B cell (primary cell): ENCODE measurements around the gene SAPCD2. TPM values are rescaled to one million over a fixed set of nuclear protein-coding genes. Genes with fewer than 3 reads are reported as not detected.
"Not testable (repeated sequence)": the region's sequence is repeated elsewhere in the genome, so short reads cannot be mapped to it uniquely, and the experiment has no call there.

Experiments
- ATAC-seq: fragments of 200-7000 bp; cut with Tn5 transposase; one replicate; pipeline ENCODE4 v1.10.0; 2021; ENCODE audit warnings: low read depth, mild to moderate bottlenecking, moderate number of reproducible peaks, moderate library complexity
- CTCF ChIA-PET: fragments of 350-600 bp; sonication (Branson Sonifier 250); formaldehyde crosslinking; loops from one replicate; lab custom pipeline; 2021; ENCODE audit warnings: antibody characterized with exemption, inconsistent platforms; lab: Charles Lee
- POLR2A ChIA-PET: fragments of 350-600 bp; sonication (Branson Sonifier 250); formaldehyde crosslinking; loops from one replicate; lab custom pipeline; 2021; ENCODE audit warnings: antibody characterized with exemption; lab: Charles Lee
- DNase-seq: peaks from one replicate; pipeline ENCODE4 v3.0.0; 2013
- H2AFZ ChIP-seq: 2 replicates; pipeline ENCODE4 v1.6.1; 2012; ENCODE audit warnings: mild to moderate bottlenecking, low read depth, low read length; ENCODE audit not compliant: insufficient read depth, poor library complexity, severe bottlenecking
- H3K27ac ChIP-seq, 2 donors: 1 replicate in 1 of 2; 2 replicates in 1 of 2; pipeline ENCODE4 v1.5.1; 2012 to 2013; ENCODE audit warnings: low read length in 2 of 2, mild to moderate bottlenecking in 2 of 2, moderate library complexity in 1 of 2
- H3K27me3 ChIP-seq, 4 experiments: fragments of 200-600 bp in 1 of 4; sonication (generic) in 1 of 4; replicated peaks in 1 of 4; 1 replicate in 2 of 4; 2 replicates in 2 of 4; pipeline versions ENCODE4 v1.6.1 to v1.7.0; 2013 to 2016; ENCODE audit warnings: low read length in 3 of 4, mild to moderate bottlenecking in 2 of 4, mixed read lengths in 1 of 4, moderate library complexity in 1 of 4; ENCODE audit not compliant: insufficient read depth in 4 of 4, control insufficient read depth in 3 of 4; ENCODE audit errors: control extremely low read depth in 1 of 4
- H3K36me3 ChIP-seq, 2 experiments: replicated peaks in 1 of 2; 1 replicate in 1 of 2; 2 replicates in 1 of 2; pipeline versions ENCODE4 v1.6.1 to v1.7.1; 2013; ENCODE audit warnings: low read length in 1 of 2; ENCODE audit not compliant: insufficient read depth in 2 of 2, control insufficient read depth in 1 of 2; ENCODE audit errors: control extremely low read depth in 1 of 2, extremely low read depth in 1 of 2
- H3K4me1 ChIP-seq, 2 donors: fragments of 200-600 bp in 1 of 2; sonication (generic) in 1 of 2; 1 replicate in 1 of 2; 2 replicates in 1 of 2; pipeline versions ENCODE4 v1.5.1 to v1.6.1; 2013 to 2017; ENCODE audit warnings: low read length in 2 of 2; ENCODE audit not compliant: control insufficient read depth in 2 of 2, insufficient read depth in 2 of 2
- H3K4me2 ChIP-seq: replicated peaks from 2 replicates; pipeline ENCODE3; 2012; ENCODE audit warnings: mild to moderate bottlenecking, low read depth, low read length; ENCODE audit not compliant: poor library complexity, severe bottlenecking
- H3K4me3 ChIP-seq, 5 experiments: fragments of 200-600 bp in 1 of 5; sonication (generic) in 1 of 5; 1 replicate in 3 of 5; 2 replicates in 2 of 5; pipeline versions ENCODE4 v1.5.1 to v1.7.0; 2011 to 2016; ENCODE audit warnings: low read length in 4 of 5, mild to moderate bottlenecking in 4 of 5, low read depth in 2 of 5, control low read depth in 1 of 5, moderate library complexity in 1 of 5; ENCODE audit not compliant: insufficient read depth in 1 of 5; ENCODE audit errors: control extremely low read depth in 1 of 5, extremely low read depth in 1 of 5
- H3K79me2 ChIP-seq: fragments of 200-600 bp; sonication (generic); one replicate; pipeline ENCODE4 v1.6.0; 2016; ENCODE audit warnings: low read length; ENCODE audit not compliant: control insufficient read depth, insufficient read depth
- H3K9ac ChIP-seq: fragments of 200-600 bp; sonication (generic); 2 replicates; pipeline ENCODE4 v1.6.1; 2017; ENCODE audit warnings: mild to moderate bottlenecking, low read length, moderate library complexity
- H3K9me3 ChIP-seq, 3 donors: one replicate each; pipeline versions ENCODE4 v1.6.1 to v1.7.1; 2013; ENCODE audit warnings: low read length in 2 of 3; ENCODE audit not compliant: control insufficient read depth in 2 of 3, insufficient read depth in 1 of 3; ENCODE audit errors: control extremely low read depth in 1 of 3
- H4K20me1 ChIP-seq: 2 replicates; pipeline ENCODE4 v1.6.0; 2012; ENCODE audit warnings: mild to moderate bottlenecking, low read length; ENCODE audit not compliant: insufficient read depth, control insufficient read depth, poor library complexity, severe bottlenecking
- H3K27ac Mint-ChIP-seq: one replicate; pipeline ENCODE4 v1.8.0; 2021; ENCODE audit warnings: mixed read lengths
- H3K27me3 Mint-ChIP-seq: one replicate; pipeline ENCODE4 v1.8.0; 2021; ENCODE audit warnings: mixed read lengths
- H3K4me1 Mint-ChIP-seq: one replicate; pipeline ENCODE4 v1.8.0; 2021; ENCODE audit warnings: mixed read lengths
- H3K4me3 Mint-ChIP-seq: one replicate; pipeline ENCODE4 v1.8.0; 2021; ENCODE audit warnings: mixed read lengths
- H3K9me3 Mint-ChIP-seq: one replicate; pipeline ENCODE4 v1.8.0; 2022; ENCODE audit warnings: mixed read lengths; ENCODE audit not compliant: insufficient read depth
- EZH2 ChIP-seq: IDR thresholded peaks from 2 replicates; pipeline ENCODE4 v1.6.1; 2012; ENCODE audit warnings: borderline replicate concordance, low read depth, mild to moderate bottlenecking, moderate library complexity, low read length; ENCODE audit not compliant: insufficient read depth, poor library complexity, severe bottlenecking
- WGBS: methylation state at CpG from one replicate; pipeline ENCODE4 v1.1.5; 2013; ENCODE audit warnings: missing lambda C conversion rate; ENCODE audit not compliant: insufficient coverage; 5-methylcytosine and 5-hydroxymethylcytosine counted together
- intact Hi-C: fragments of 100-400 bp; cut with micrococcal nuclease; formaldehyde crosslinking; loops from one replicate; pipeline ENCODE4 v1.10.0; 2022
- polyA plus RNA-seq: library from polyadenylated mRNA; depleted of rRNA; stranded (reverse); fragments of >200 nt; gene quantifications from 2 replicates; pipeline ENCODE4 v1.2.3, GENCODE V29; 2012
- total RNA-seq, 2 donors: library from RNA; stranded (reverse); fragments of 120-200 nt in 1 of 2; gene quantifications; 1 replicate in 1 of 2; 2 replicates in 1 of 2; pipeline versions ENCODE4 v1.2.3 to v1.2.4, GENCODE V29; 2013 to 2022
- TF ChIP-seq, protein P1 (sequence below): fragments of 200-600 bp; IDR thresholded peaks from one replicate; pipeline ENCODE4 v1.8.0; 2022; ENCODE audit warnings: antibody characterized with exemption, mild to moderate bottlenecking

Gene SAPCD2
- total and polyA plus RNA-seq, 2 donors (not counting 1 experiment from before 2014, with no cell fraction given), result 0.39 to 0.69 TPM

DNA sequence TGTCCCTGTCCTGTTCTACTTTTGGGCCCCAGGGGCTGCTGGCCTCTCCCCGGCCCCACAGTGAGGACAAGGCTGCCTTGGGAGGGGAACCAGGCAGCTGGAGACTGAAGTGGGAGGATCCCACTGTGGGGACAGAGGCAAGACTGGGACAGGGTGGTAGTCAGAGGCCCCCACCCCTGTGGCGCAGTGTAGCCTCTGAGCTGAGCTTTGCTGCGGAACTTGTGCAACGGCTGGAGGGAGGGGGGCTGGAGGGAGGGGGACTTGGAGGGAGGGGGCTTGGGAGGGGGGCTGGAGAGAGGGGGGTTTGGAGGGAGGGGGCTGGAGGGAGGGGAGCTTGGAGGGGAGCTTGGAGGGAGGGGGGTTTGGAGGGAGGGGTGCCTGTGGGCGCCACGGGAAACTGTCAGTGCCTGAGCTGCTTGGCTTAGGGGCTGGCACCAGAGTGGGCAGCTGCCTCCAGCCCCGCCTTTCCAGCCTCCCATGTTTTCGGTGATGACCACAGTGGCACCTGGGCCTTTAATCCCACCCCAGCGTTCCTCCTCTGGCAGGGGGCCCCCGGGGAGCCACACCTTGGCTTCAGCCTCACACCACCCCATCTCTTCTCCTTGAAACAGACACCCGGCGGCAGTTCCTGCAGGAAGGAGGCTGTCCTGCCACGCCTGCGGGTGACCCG lies 36.2 kb downstream of the SAPCD2 start:
- H3K9ac ChIP-seq, result peak overlapping the region; percentile 52
- H3K79me2 ChIP-seq, result peaks cover 12% of the 10 kb centered on the region

DNA sequence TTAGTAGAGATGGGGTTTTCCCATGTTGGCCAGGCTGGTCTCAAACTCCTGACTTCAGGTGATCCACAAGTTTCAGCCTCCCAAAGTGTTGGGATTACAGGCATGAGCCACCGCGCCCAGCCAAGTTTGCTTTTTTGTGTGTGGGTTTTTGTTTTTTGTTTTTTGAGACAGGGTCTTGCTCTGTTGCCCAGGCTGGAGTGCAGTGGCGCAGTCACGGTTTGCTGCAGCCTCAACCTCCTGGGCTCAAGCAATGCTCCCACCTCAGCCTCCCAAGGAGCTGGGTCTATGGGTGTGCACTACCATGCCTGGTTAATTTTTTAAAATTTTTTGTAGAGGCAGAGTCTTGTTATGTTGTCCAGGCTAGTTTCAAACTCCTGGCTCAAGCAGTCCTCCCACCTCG lies 36.9 kb downstream of the SAPCD2 start:
- H2AFZ ChIP-seq, ATAC-seq, H3K9me3 Mint-ChIP-seq, DNase-seq, H4K20me1 ChIP-seq, H3K27me3 Mint-ChIP-seq, H3K36me3 ChIP-seq, H3K27me3 ChIP-seq, H3K27ac ChIP-seq: not testable (repeated sequence)
- H3K4me3 Mint-ChIP-seq, result peak overlapping the region; percentile 89
- H3K27ac Mint-ChIP-seq, result peak overlapping the region; percentile 95
- Histone ChIP-seq H3K9ac (peak overlapping the region; percentile 70), H3K4me3 (peak overlapping the region in 4 of 5 experiments; percentile 25 to 77 (median 54)), H3K4me1 (peaks cover 64 to 70% of the 10 kb centered on the region in 2 donors), H3K9me3 (peaks cover 0 to 11% (median 0%) of the 10 kb centered on the region in 3 donors), H3K79me2 (peaks cover 12% of the 10 kb centered on the region), H3K4me2 (peak overlapping the region; percentile 100)
- WGBS, result 39% methylated on average over 3 of the region's 5 CpGs
- ChIA-PET POLR2A (interaction anchor here (1.1 to 1.4 kb wide), 2 partner anchors 13 to 45 kb away, joined by 3 read pairs; no protein-coding TSS in a partner anchor), CTCF (interaction anchor here (0.6 to 3.9 kb wide), 6 partner anchors 30 to 244 kb away, joined by 3 to 106 read pairs (median 14); partner anchors contain the start of genes AJM1 and TMEM141)
- peaks cover 60% of the 10 kb centered on the region for H3K4me1 Mint-ChIP-seq
- intact Hi-C loops, result loop anchor here (2.0 to 5.0 kb wide), 2 partner anchors 39 to 185 kb away; partner anchors contain the start of genes PHPT1 and SAPCD2

More for the DNA sequence above, 36.2 kb downstream of the SAPCD2 start:
- H3K27me3 ChIP-seq, result peaks cover 0 to 6% (median 0%) of the 10 kb centered on the region in 4 experiments
- H3K4me3 Mint-ChIP-seq, result peak overlapping the region; percentile 89
- peak overlapping the region; percentile 95 for H3K27ac Mint-ChIP-seq
- DNase-seq, result no peak
- H4K20me1 ChIP-seq, result peaks cover 5% of the 10 kb centered on the region
- WGBS, result 3% methylated on average over 10 of the region's 15 CpGs
- H2AFZ ChIP-seq, result peak overlapping the region; percentile 61
- no peak for TF ChIP-seq EZH2
- TF ChIP-seq, protein P1, sequence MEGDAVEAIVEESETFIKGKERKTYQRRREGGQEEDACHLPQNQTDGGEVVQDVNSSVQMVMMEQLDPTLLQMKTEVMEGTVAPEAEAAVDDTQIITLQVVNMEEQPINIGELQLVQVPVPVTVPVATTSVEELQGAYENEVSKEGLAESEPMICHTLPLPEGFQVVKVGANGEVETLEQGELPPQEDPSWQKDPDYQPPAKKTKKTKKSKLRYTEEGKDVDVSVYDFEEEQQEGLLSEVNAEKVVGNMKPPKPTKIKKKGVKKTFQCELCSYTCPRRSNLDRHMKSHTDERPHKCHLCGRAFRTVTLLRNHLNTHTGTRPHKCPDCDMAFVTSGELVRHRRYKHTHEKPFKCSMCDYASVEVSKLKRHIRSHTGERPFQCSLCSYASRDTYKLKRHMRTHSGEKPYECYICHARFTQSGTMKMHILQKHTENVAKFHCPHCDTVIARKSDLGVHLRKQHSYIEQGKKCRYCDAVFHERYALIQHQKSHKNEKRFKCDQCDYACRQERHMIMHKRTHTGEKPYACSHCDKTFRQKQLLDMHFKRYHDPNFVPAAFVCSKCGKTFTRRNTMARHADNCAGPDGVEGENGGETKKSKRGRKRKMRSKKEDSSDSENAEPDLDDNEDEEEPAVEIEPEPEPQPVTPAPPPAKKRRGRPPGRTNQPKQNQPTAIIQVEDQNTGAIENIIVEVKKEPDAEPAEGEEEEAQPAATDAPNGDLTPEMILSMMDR, result no peak
- H3K9me3 Mint-ChIP-seq, result no peaks in the 10 kb centered on the region
- no peaks in the 10 kb centered on the region for H3K36me3 ChIP-seq
- no peak for ATAC-seq
- H3K9me3 ChIP-seq, result peaks cover 0 to 11% (median 0%) of the 10 kb centered on the region in 3 donors
- peaks cover 55% of the 10 kb centered on the region for H3K4me1 Mint-ChIP-seq
- H3K4me3 ChIP-seq, result peak overlapping the region in 3 of 5 experiments; percentile 19 to 66 (median 27)
- peak overlapping the region; percentile 100 for H3K4me2 ChIP-seq
- H3K4me1 ChIP-seq, result peaks cover 59 to 63% of the 10 kb centered on the region in 2 donors
- peak overlapping the region; percentile 36 to 47 for H3K27ac ChIP-seq
- intact Hi-C loops, result loop anchor here (2.0 to 5.0 kb wide), 2 partner anchors 38 to 191 kb away; partner anchors contain the start of genes AJM1 and SAPCD2
- POLR2A ChIA-PET, result interaction anchor here (0.7 to 1.4 kb wide), 11 partner anchors 13 to 271 kb away, joined by 3 to 6 read pairs (median 3); partner anchors contain the start of genes PAXX and RABL6
- H3K27me3 Mint-ChIP-seq, result no peaks in the 10 kb centered on the region
- CTCF ChIA-PET, result interaction anchor here (0.6 to 3.9 kb wide), 37 partner anchors 8 to 546 kb away, joined by 3 to 106 read pairs (median 6); partner anchors contain the start of genes AJM1, C8G, CLIC3 and FBXW5
